K562 (cell line): ENCODE data around the gene CDC20. TPM values are rescaled to one million over a fixed set of nuclear protein-coding genes. Genes with fewer than 3 reads are reported as not detected.
A peak's percentile ranks its signal among the peaks of the same experiment; 100 is the strongest.

Experiments
- BDP1 ChIP-seq: IDR thresholded peaks from 3 replicates; pipeline ENCODE4 v1.6.1; 2011; ENCODE audit not compliant: insufficient read length, insufficient read depth
- ETS2 ChIP-seq: IDR thresholded peaks from 2 replicates; pipeline ENCODE4 v1.6.1; 2016; ENCODE audit warnings: borderline replicate concordance, missing genetic modification characterization, mild to moderate bottlenecking, moderate library complexity, missing compliant biosample characterization; ENCODE audit not compliant: poor library complexity, severe bottlenecking
- ETV1 ChIP-seq: fragments of 450-650 bp; conservative IDR thresholded peaks from 2 replicates; pipeline ENCODE4 v1.6.1; 2016; ENCODE audit warnings: missing genetic modification characterization, control low read depth, low read depth, missing compliant biosample characterization
- FOXK2 ChIP-seq, 2 experiments: fragments of 450-650 bp; IDR thresholded peaks in 1 of 2; conservative IDR thresholded peaks in 1 of 2; 2 replicates each; pipeline ENCODE4 v1.6.1; 2016; ENCODE audit warnings: low read depth in 2 of 2, mild to moderate bottlenecking in 1 of 2
- HDAC8 ChIP-seq: fragments of 450-650 bp; IDR thresholded peaks from 2 replicates; pipeline ENCODE4 v1.6.1; 2016; ENCODE audit warnings: mild to moderate bottlenecking, missing genetic modification characterization, moderate library complexity, missing compliant biosample characterization
- HMG20B ChIP-seq: fragments of 250-450 bp; sonication (Bioruptor Pico); IDR thresholded peaks from 2 replicates; pipeline ENCODE4 v1.5.0; 2021; ENCODE audit warnings: mild to moderate bottlenecking
- MNT ChIP-seq, 2 experiments: fragments of 450-650 bp; conservative IDR thresholded peaks; 2 replicates each; pipeline ENCODE4 v1.6.1; 2017; ENCODE audit warnings: mild to moderate bottlenecking in 2 of 2, moderate library complexity in 2 of 2
- MTA1 ChIP-seq: fragments of 450-650 bp; IDR thresholded peaks from 2 replicates; pipeline ENCODE4 v1.6.1; 2017; ENCODE audit warnings: borderline replicate concordance
- NCOA4 ChIP-seq: fragments of 450-650 bp; IDR thresholded peaks from 2 replicates; pipeline ENCODE4 v1.6.1; 2018; ENCODE audit warnings: mild to moderate bottlenecking; ENCODE audit not compliant: partially characterized antibody
- SMC3 ChIP-seq: conservative IDR thresholded peaks from 2 replicates; pipeline ENCODE4 v1.6.1; 2011; ENCODE audit warnings: low read depth, low read length, improper control_type of control experiment; ENCODE audit not compliant: insufficient read depth
- YY1 ChIP-seq, 3 experiments: IDR thresholded peaks; 2 replicates each; pipeline ENCODE4 v1.6.1; 2011; ENCODE audit warnings: low read length in 2 of 3, mild to moderate bottlenecking in 2 of 3, moderate library complexity in 2 of 3, borderline replicate concordance in 1 of 3, control low read depth in 1 of 3, low read depth in 1 of 3; ENCODE audit not compliant: insufficient read depth in 3 of 3, insufficient replicate concordance in 2 of 3, control insufficient read depth in 1 of 3, insufficient read length in 1 of 3; ENCODE audit errors: extremely low read depth in 1 of 3
- ZBTB17 ChIP-seq: fragments of 450-650 bp; formaldehyde crosslinking; IDR thresholded peaks from 2 replicates; pipeline ENCODE4 v1.4.0; 2020; ENCODE audit warnings: mild to moderate bottlenecking
- ZBTB2 ChIP-seq: fragments of 450-650 bp; IDR thresholded peaks from 2 replicates; pipeline ENCODE4 v1.6.1; 2016; ENCODE audit warnings: antibody characterized with exemption
- ZBTB43 ChIP-seq: sonication (generic); formaldehyde crosslinking; IDR thresholded peaks from 2 replicates; pipeline ENCODE4 v1.8.0; 2023; ENCODE audit warnings: mild to moderate bottlenecking, missing genetic modification reagents
- ZFP91 ChIP-seq: sonication (generic); formaldehyde crosslinking; IDR thresholded peaks from 2 replicates; pipeline ENCODE4 v1.8.0; 2022; ENCODE audit warnings: mild to moderate bottlenecking, missing genetic modification reagents
- ZNF134 ChIP-seq: fragments of 250-450 bp; sonication (Bioruptor Pico); conservative IDR thresholded peaks from 2 replicates; pipeline ENCODE4 v1.4.0; 2020
- ZNF263 ChIP-seq: sonication (generic); formaldehyde crosslinking; IDR thresholded peaks from 2 replicates; pipeline ENCODE4 v1.8.0; 2022; ENCODE audit warnings: mild to moderate bottlenecking, missing genetic modification reagents, borderline replicate concordance
- polyA plus RNA-seq, 8 experiments: library from polyadenylated mRNA; depleted of rRNA in 4 of 8; stranded (reverse) in 5 of 8; unstranded in 3 of 8; fragments of >200 nt; fragmentation: Nextera tagmentation in 2 of 8; fragmentation: Illumina TruSeq in 1 of 8; extraction: Ambion mirVana in 2 of 8; extraction: Trizol in 1 of 8; gene quantifications; 2 replicates each; pipeline versions ENCODE4 v1.2.1 to v1.2.3, GENCODE V29; 2011 to 2014; ENCODE audit warnings: inconsistent platforms in 1 of 8, missing spikeins in 1 of 8
- total RNA-seq, 7 experiments: library from RNA; depleted of rRNA in 6 of 7; stranded (reverse); fragments of >200 nt in 6 of 7; fragmentation: Illumina TruSeq in 2 of 7; extraction: Trizol in 2 of 7; gene quantifications; 2 replicates each; pipeline versions ENCODE4 v1.2.1 to v1.2.3, GENCODE V29; 2011 to 2021; ENCODE audit warnings: low replicate concordance in 1 of 7

The CDC20 gene
- total and polyA plus RNA-seq, 9 of the 15 experiments (the other 6 are each of a cell fraction or from before 2014, with no cell fraction given), result 45.2 to 224 (median 121) TPM

GRCh38 chr1:43389326-43390313, 30.8 kb downstream of the CDC20 start, which contains the start of the genes MED8 and SZT2 (continued):
- TF ChIP-seq ZNF134 (no peak), ZFP91 (CRISPR knock-in tag) (no peak), ETV1 (tag) (peak; percentile 80), ETS2 (tag) (no peak), MNT (conservative IDR thresholded peaks at IDR 0.05) (peak; percentile 75 to 92), ZNF263 (peak; percentile 11; the same call in 1 of the 2 replicates), ZBTB2 (0 out of 2 replicates have a peak, but pooled peaks have one; percentile 31), BDP1 (no peak), ZBTB43 (no peak), ZBTB17 (no peak), YY1 (IDR thresholded peaks at IDR 0.05; ENCODE audit: borderline replicate concordance in 1 of 3, control insufficient read depth in 1 of 3, extremely low read depth in 1 of 3, insufficient read depth in 3 of 3, insufficient read length in 1 of 3, insufficient replicate concordance in 2 of 3, low read depth in 1 of 3, low read length in 2 of 3) (peak in 1 of 3 experiments; percentile 83), HDAC8 (tag) (no peak), HMG20B (CRISPR knock-in tag) (0 out of 2 replicates have a peak, but pooled peaks have one; percentile 42), MTA1 (peak; percentile 61), NCOA4 (peak; percentile 13), SMC3 (no peak), FOXK2 (conservative IDR thresholded peaks at IDR 0.05 in 1 of 2, IDR thresholded peaks at IDR 0.05 in 1 of 2; ENCODE audit: low read depth in 2 of 2) (peak; percentile 54 to 74; a peak in 3 of 4 replicates)
